SK-N-SH (cell line): ENCODE data around the gene IRF2. TPM values are rescaled to one million over a fixed set of nuclear protein-coding genes. Genes with fewer than 3 reads are reported as not detected.

ENCODE experiments used
- CTCF ChIA-PET: fragments of 300-600, 350-600 bp; formaldehyde crosslinking; extraction: SDS; loops from one replicate; lab custom pipeline; 2021; lab: Yijun Ruan, JAX
- POLR2A ChIA-PET: fragments of 350-600 bp; sonication (Branson Sonifier 250); formaldehyde crosslinking; extraction: SDS; loops from one replicate; lab custom pipeline; 2020; ENCODE audit warnings: antibody characterized with exemption, inconsistent platforms; lab: Yijun Ruan, JAX
- DNase-seq: peaks from one replicate; pipeline ENCODE4 v3.0.0; 2012
- H2AFZ ChIP-seq: fragments of 200-600 bp; sonication (generic); 2 replicates; pipeline ENCODE4 v1.8.1; 2016; ENCODE audit warnings: antibody characterized with exemption, mild to moderate bottlenecking, low read depth
- H3F3A ChIP-seq: fragments of 200-600 bp; sonication (generic); replicated peaks from 2 replicates; pipeline ENCODE3; 2016; ENCODE audit warnings: antibody characterized with exemption, mild to moderate bottlenecking; ENCODE audit not compliant: insufficient read depth
- H3K27ac ChIP-seq, 2 experiments: fragments of 200-500 bp in 1 of 2; fragments of 200-600 bp in 1 of 2; sonication (Bioruptor generic) in 1 of 2; sonication (generic), shearing (Covaris generic) in 1 of 2; 2 replicates each; pipeline versions ENCODE4 v1.5.1 to v1.6.1; 2014 to 2016; ENCODE audit warnings: low read depth in 2 of 2, inconsistent platforms in 1 of 2, low read length in 1 of 2, mild to moderate bottlenecking in 1 of 2, mixed read lengths in 1 of 2
- H3K27me3 ChIP-seq: fragments of 200-600 bp; sonication (generic), shearing (Covaris generic); 2 replicates; pipeline ENCODE4 v1.6.1; 2016; ENCODE audit warnings: mixed run types; ENCODE audit not compliant: insufficient read depth
- H3K36me3 ChIP-seq, 2 experiments: fragments of 200-500 bp in 1 of 2; fragments of 200-600 bp in 1 of 2; sonication (Bioruptor generic) in 1 of 2; sonication (generic) in 1 of 2; replicated peaks in 1 of 2; 2 replicates each; pipeline versions ENCODE3 to v1.5.1; 2014 to 2016; ENCODE audit warnings: low read length in 1 of 2, mild to moderate bottlenecking in 1 of 2; ENCODE audit not compliant: insufficient read depth in 2 of 2, control insufficient read depth in 1 of 2
- H3K4me1 ChIP-seq, 2 experiments: fragments of 200-500 bp in 1 of 2; fragments of 200-600 bp in 1 of 2; sonication (Bioruptor generic) in 1 of 2; sonication (generic), shearing (Covaris generic) in 1 of 2; 2 replicates each; pipeline versions ENCODE4 v1.5.1 to v1.6.1; 2014 to 2016; ENCODE audit warnings: low read depth in 1 of 2, low read length in 1 of 2, mixed run types in 1 of 2; ENCODE audit not compliant: insufficient read depth in 2 of 2, control insufficient read depth in 1 of 2
- H3K4me2 ChIP-seq: fragments of 200-600 bp; sonication (generic), shearing (Covaris generic); 2 replicates; pipeline ENCODE4 v1.6.1; 2017; ENCODE audit warnings: mixed run types
- H3K4me3 ChIP-seq, 2 experiments: fragments of 200-500 bp in 1 of 2; fragments of 200-600 bp in 1 of 2; sonication (Bioruptor generic) in 1 of 2; sonication (generic), shearing (Covaris generic) in 1 of 2; 2 replicates each; pipeline versions ENCODE4 v1.5.1 to v1.8.1; 2014 to 2016; ENCODE audit warnings: low read depth in 2 of 2, inconsistent platforms in 1 of 2, low read length in 1 of 2, mild to moderate bottlenecking in 1 of 2, mixed read lengths in 1 of 2, moderate library complexity in 1 of 2
- H3K79me2 ChIP-seq: fragments of 200-600 bp; sonication (generic); 2 replicates; pipeline ENCODE4 v1.8.1; 2017; ENCODE audit warnings: mild to moderate bottlenecking; ENCODE audit not compliant: insufficient read depth
- H3K9ac ChIP-seq: fragments of 200-600 bp; sonication (generic); 2 replicates; pipeline ENCODE4 v1.6.1; 2017; ENCODE audit warnings: mixed run types
- H3K9me2 ChIP-seq: fragments of 200-600 bp; sonication (generic); 2 replicates; pipeline ENCODE4 v1.6.1; 2017; ENCODE audit warnings: mixed run types
- H3K9me3 ChIP-seq: fragments of 200-600 bp; sonication (generic); 2 replicates; pipeline ENCODE4 v1.6.1; 2017; ENCODE audit warnings: mixed run types, mild to moderate bottlenecking, moderate library complexity
- H4K20me1 ChIP-seq: fragments of 200-600 bp; sonication (generic); 2 replicates; pipeline ENCODE4 v1.6.1; 2017; ENCODE audit warnings: mild to moderate bottlenecking, mixed run types; ENCODE audit not compliant: insufficient read depth
- CHD2 ChIP-seq: fragments of 150-350 bp; IDR thresholded peaks from 2 replicates; pipeline ENCODE4 v1.6.1; 2018; ENCODE audit warnings: low read length; ENCODE audit not compliant: partially characterized antibody
- CTCF ChIP-seq: fragments of 200-600 bp; sonication (generic); IDR thresholded peaks from 2 replicates; pipeline ENCODE4 v1.6.1; 2017; ENCODE audit warnings: antibody characterized with exemption, mild to moderate bottlenecking, moderate library complexity
- EP300 ChIP-seq, 2 experiments: IDR thresholded peaks; 2 replicates each; pipeline versions ENCODE4 v1.4.0 to v1.6.1; 2012; ENCODE audit warnings: borderline replicate concordance in 1 of 2, low read depth in 1 of 2, low read length in 1 of 2
- FOSL2 ChIP-seq: IDR thresholded peaks from 2 replicates; pipeline ENCODE4 v1.4.0; 2012; ENCODE audit warnings: low read depth, mild to moderate bottlenecking, moderate library complexity, borderline replicate concordance
- FOXJ3 ChIP-seq: sonication (generic); formaldehyde crosslinking; IDR thresholded peaks from 2 replicates; pipeline ENCODE4 v1.5.1; 2020; ENCODE audit warnings: mild to moderate bottlenecking, missing genetic modification reagents
- GATA2 ChIP-seq: sonication (generic); formaldehyde crosslinking; IDR thresholded peaks from 2 replicates; pipeline ENCODE4 v1.5.0; 2020; ENCODE audit warnings: mild to moderate bottlenecking, missing genetic modification reagents
- IRF3 ChIP-seq: fragments of 150-350 bp; IDR thresholded peaks from 2 replicates; pipeline ENCODE4 v1.6.1; 2016; ENCODE audit warnings: mild to moderate bottlenecking, low read depth, low read length
- JUND ChIP-seq: IDR thresholded peaks from 2 replicates; pipeline ENCODE4 v1.4.0; 2012
- MAX ChIP-seq: IDR thresholded peaks from 2 replicates; pipeline ENCODE4 v1.4.0; 2012; ENCODE audit warnings: low read depth
- MEF2A ChIP-seq: IDR thresholded peaks from 2 replicates; pipeline ENCODE4 v1.4.0; 2012; ENCODE audit warnings: low read depth, borderline replicate concordance
- NRF1 ChIP-seq: IDR thresholded peaks from 2 replicates; pipeline ENCODE4 v1.6.1; 2012; ENCODE audit warnings: low read depth, mild to moderate bottlenecking, low read length
- RCOR1 ChIP-seq: fragments of 150-350 bp; IDR thresholded peaks from 2 replicates; pipeline ENCODE4 v1.6.1; 2017; ENCODE audit warnings: antibody characterized with exemption, low read length
- RFX5 ChIP-seq: IDR thresholded peaks from 2 replicates; pipeline ENCODE4 v1.6.1; 2012; ENCODE audit warnings: mild to moderate bottlenecking, improper control_type of control experiment, low read length
- RXRA ChIP-seq: IDR thresholded peaks from 2 replicates; pipeline ENCODE4 v1.4.0; 2012; ENCODE audit warnings: low read depth, mild to moderate bottlenecking, borderline replicate concordance
- SMC3 ChIP-seq: IDR thresholded peaks from 2 replicates; pipeline ENCODE4 v1.6.1; 2012; ENCODE audit warnings: low read depth, low read length, improper control_type of control experiment
- TAF1 ChIP-seq: IDR thresholded peaks from 2 replicates; pipeline ENCODE4 v1.6.1; 2012; ENCODE audit warnings: low read depth, mild to moderate bottlenecking, low read length, moderate library complexity, borderline replicate concordance
- TCF12 ChIP-seq: IDR thresholded peaks from 2 replicates; pipeline ENCODE4 v1.4.0; 2012
- YY1 ChIP-seq: IDR thresholded peaks from 2 replicates; pipeline ENCODE4 v1.4.0; 2012; ENCODE audit warnings: low read depth, mild to moderate bottlenecking
- WGBS: methylation state at CpG from one replicate; pipeline ENCODE4 v1.1.6; 2017; ENCODE audit warnings: low lambda C conversion rate; 5-methylcytosine and 5-hydroxymethylcytosine counted together
- polyA plus RNA-seq, 3 experiments: library from polyadenylated mRNA; depleted of rRNA; stranded (reverse); fragments of >200 nt; gene quantifications; 2 replicates each; pipeline ENCODE4 v1.2.3, GENCODE V29; 2012
- TF ChIP-seq, protein P1 (sequence below): IDR thresholded peaks from 2 replicates; pipeline ENCODE4 v1.6.1; 2012; ENCODE audit warnings: mild to moderate bottlenecking, low read depth, low read length, moderate library complexity
- TF ChIP-seq, protein P2 (sequence below): IDR thresholded peaks from 2 replicates; pipeline ENCODE4 v1.4.0; 2012; ENCODE audit warnings: low read depth, borderline replicate concordance

The IRF2 gene
- polyA plus RNA-seq, 1 of the 3 experiments (the other 2 are of a cell fraction), result 23.3 TPM

- CTCF ChIA-PET, result no interaction called here
- H3K79me2 ChIP-seq, result peaks cover 83% of the 10 kb centered on the region
- peaks cover 37% of the 10 kb centered on the region; the same call in 1 of the 2 replicates for H4K20me1 ChIP-seq
- no peak overlapping the region for H3K9ac ChIP-seq
- TF ChIP-seq TCF12 (no peak), RCOR1 (no peak), NRF1 (no peak), MAX (no peak), FOSL2 (peak; percentile 17; the same call in 1 of the 2 replicates), EP300 (IDR thresholded peaks at IDR 0.05; ENCODE audit: borderline replicate concordance in 1 of 2, low read depth in 1 of 2, low read length in 1 of 2) (no peak), CTCF (no peak)
- TF ChIP-seq, protein P1, sequence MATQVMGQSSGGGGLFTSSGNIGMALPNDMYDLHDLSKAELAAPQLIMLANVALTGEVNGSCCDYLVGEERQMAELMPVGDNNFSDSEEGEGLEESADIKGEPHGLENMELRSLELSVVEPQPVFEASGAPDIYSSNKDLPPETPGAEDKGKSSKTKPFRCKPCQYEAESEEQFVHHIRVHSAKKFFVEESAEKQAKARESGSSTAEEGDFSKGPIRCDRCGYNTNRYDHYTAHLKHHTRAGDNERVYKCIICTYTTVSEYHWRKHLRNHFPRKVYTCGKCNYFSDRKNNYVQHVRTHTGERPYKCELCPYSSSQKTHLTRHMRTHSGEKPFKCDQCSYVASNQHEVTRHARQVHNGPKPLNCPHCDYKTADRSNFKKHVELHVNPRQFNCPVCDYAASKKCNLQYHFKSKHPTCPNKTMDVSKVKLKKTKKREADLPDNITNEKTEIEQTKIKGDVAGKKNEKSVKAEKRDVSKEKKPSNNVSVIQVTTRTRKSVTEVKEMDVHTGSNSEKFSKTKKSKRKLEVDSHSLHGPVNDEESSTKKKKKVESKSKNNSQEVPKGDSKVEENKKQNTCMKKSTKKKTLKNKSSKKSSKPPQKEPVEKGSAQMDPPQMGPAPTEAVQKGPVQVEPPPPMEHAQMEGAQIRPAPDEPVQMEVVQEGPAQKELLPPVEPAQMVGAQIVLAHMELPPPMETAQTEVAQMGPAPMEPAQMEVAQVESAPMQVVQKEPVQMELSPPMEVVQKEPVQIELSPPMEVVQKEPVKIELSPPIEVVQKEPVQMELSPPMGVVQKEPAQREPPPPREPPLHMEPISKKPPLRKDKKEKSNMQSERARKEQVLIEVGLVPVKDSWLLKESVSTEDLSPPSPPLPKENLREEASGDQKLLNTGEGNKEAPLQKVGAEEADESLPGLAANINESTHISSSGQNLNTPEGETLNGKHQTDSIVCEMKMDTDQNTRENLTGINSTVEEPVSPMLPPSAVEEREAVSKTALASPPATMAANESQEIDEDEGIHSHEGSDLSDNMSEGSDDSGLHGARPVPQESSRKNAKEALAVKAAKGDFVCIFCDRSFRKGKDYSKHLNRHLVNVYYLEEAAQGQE, result no peak
- H3K4me2 ChIP-seq, result peak overlapping the region; percentile 29; the same call in 1 of the 2 replicates
- H3K27me3 ChIP-seq, result no peaks in the 10 kb centered on the region
- peaks cover 5% of the 10 kb centered on the region for H3F3A ChIP-seq
- H2AFZ ChIP-seq, result no peak overlapping the region
- POLR2A ChIA-PET, result no interaction called here
- no peak overlapping the region for H3K4me3 ChIP-seq
- no peaks in the 10 kb centered on the region for H3K9me2 ChIP-seq
- H3K27ac ChIP-seq, result peak overlapping the region in 1 of 2 experiments; percentile 37; a peak in 1 of 4 replicates
- no peaks in the 10 kb centered on the region for H3K36me3 ChIP-seq
- no peaks in the 10 kb centered on the region for H3K9me3 ChIP-seq
- DNase-seq, result no peak
- H3K4me1 ChIP-seq, result peaks cover 6 to 21% of the 10 kb centered on the region in 2 experiments; a peak in 2 of 4 replicates
- WGBS, result 81% methylated on average over 6 of the region's 6 CpGs
These were observed 39.8 kb downstream of the IRF2 start for GRCh38 chr4:184434501-184435066.

DNA sequence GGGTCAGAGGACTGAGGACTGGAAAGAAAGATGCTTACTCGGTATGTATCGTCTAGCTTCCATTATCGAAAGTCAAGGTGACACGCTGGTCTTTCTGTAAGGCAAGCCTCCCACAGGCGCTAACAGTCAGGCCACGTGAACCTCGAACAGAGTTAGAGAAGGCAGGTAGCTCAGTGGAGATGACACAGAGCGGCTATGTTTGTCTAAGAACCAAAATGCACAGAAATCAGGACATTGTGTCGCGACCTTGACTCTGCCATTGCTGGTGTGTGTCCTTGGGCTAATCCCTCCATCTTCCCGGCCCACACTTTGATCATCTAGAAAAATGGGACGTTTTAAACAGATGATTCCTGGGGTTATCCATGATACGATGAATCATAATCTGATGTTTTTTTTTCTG lies 40.3 kb downstream of the IRF2 start:
- Histone ChIP-seq H3K36me3 (no peaks in the 10 kb centered on the region), H3K9me3 (no peaks in the 10 kb centered on the region), H3K4me3 (no peak overlapping the region), H2AFZ (no peak overlapping the region), H3K9ac (no peak overlapping the region), H3K27me3 (no peaks in the 10 kb centered on the region), H4K20me1 (peaks cover 38% of the 10 kb centered on the region; the same call in 1 of the 2 replicates), H3K4me2 (no peak overlapping the region), H3K79me2 (peaks cover 82% of the 10 kb centered on the region), H3K9me2 (no peaks in the 10 kb centered on the region), H3K27ac (peak overlapping the region in 1 of 2 experiments; percentile 37; a peak in 1 of 4 replicates), H3K4me1 (peaks cover 6 to 21% of the 10 kb centered on the region in 2 experiments; a peak in 2 of 4 replicates), H3F3A (peaks cover 5% of the 10 kb centered on the region)
- 91% methylated on average over 12 of the region's 13 CpGs for WGBS
- POLR2A ChIA-PET, result no interaction called here
- CTCF ChIA-PET, result no interaction called here
- DNase-seq, result no peak
- TF ChIP-seq MEF2A (no peak), SMC3 (no peak), CHD2 (no peak), YY1 (no peak), JUND (no peak), RFX5 (no peak), IRF3 (no peak), RXRA (no peak), GATA2 (CRISPR knock-in tag) (no peak), TAF1 (no peak), FOXJ3 (CRISPR knock-in tag) (no peak)
- TF ChIP-seq, protein P2, sequence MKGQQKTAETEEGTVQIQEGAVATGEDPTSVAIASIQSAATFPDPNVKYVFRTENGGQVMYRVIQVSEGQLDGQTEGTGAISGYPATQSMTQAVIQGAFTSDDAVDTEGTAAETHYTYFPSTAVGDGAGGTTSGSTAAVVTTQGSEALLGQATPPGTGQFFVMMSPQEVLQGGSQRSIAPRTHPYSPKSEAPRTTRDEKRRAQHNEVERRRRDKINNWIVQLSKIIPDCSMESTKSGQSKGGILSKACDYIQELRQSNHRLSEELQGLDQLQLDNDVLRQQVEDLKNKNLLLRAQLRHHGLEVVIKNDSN, result no peak
